IMR-90 (cell line): ENCODE data around the gene RUSC1. TPM values are rescaled to one million over a fixed set of nuclear protein-coding genes. Genes with fewer than 3 reads are reported as not detected.

ENCODE experiments used
- ATAC-seq: fragments of 200-7000 bp; cut with Tn5 transposase; 2 replicates; pipeline ENCODE4 v1.9.1; 2020; ENCODE audit warnings: low read depth, mild to moderate bottlenecking, moderate library complexity
- BruUV-seq: library from RNA; stranded (reverse); fragments of 400-500 nt; replicated peaks from 2 replicates; lab custom pipeline; 2021; lab: Mats Ljungman, UMichigan
- CTCF ChIA-PET: fragments of 300-600 bp; formaldehyde crosslinking; extraction: SDS; loops from one replicate; lab custom pipeline; 2021; ENCODE audit warnings: antibody characterized with exemption; lab: Yijun Ruan, JAX
- POLR2A ChIA-PET: fragments of 300-600 bp; sonication (Branson Sonifier 250); formaldehyde crosslinking; loops from one replicate; lab custom pipeline; 2022; ENCODE audit warnings: antibody characterized with exemption; ENCODE audit not compliant: unreplicated experiment; lab: Charles Lee
- DNase-seq: peaks from one replicate; pipeline ENCODE4 v3.0.0; 2013
- H2AFZ ChIP-seq: replicated peaks from 2 replicates; pipeline ENCODE3; 2013; ENCODE audit warnings: low read length, mild to moderate bottlenecking; ENCODE audit not compliant: poor library complexity
- H2AK5ac ChIP-seq: 2 replicates; pipeline ENCODE4 v1.6.1; 2013; ENCODE audit warnings: low read depth, low read length, inconsistent platforms
- H2AK9ac ChIP-seq: replicated peaks from 2 replicates; pipeline ENCODE3; 2013; ENCODE audit warnings: mild to moderate bottlenecking, low read depth, low read length, moderate library complexity; ENCODE audit not compliant: poor library complexity
- H2BK120ac ChIP-seq: 2 replicates; pipeline ENCODE4 v1.6.1; 2013; ENCODE audit warnings: low read depth, low read length, inconsistent platforms
- H2BK15ac ChIP-seq: 3 replicates; pipeline ENCODE4 v1.6.1; 2013; ENCODE audit warnings: low read depth, low read length, inconsistent platforms
- H2BK20ac ChIP-seq: 2 replicates; pipeline ENCODE4 v1.6.1; 2013; ENCODE audit warnings: low read depth, mild to moderate bottlenecking, inconsistent platforms, low read length, moderate library complexity
- H2BK5ac ChIP-seq: 2 replicates; pipeline ENCODE4 v1.6.1; 2013; ENCODE audit warnings: mild to moderate bottlenecking, low read depth, low read length, inconsistent platforms; ENCODE audit not compliant: poor library complexity, severe bottlenecking
- H3K14ac ChIP-seq: replicated peaks from 2 replicates; pipeline ENCODE4 v1.6.1; 2013; ENCODE audit warnings: low read depth, low read length, inconsistent platforms
- H3K18ac ChIP-seq: 2 replicates; pipeline ENCODE4 v1.6.1; 2013; ENCODE audit warnings: low read depth, low read length, control low read depth
- H3K23ac ChIP-seq: 2 replicates; pipeline ENCODE4 v1.6.1; 2013; ENCODE audit warnings: low read depth, low read length, inconsistent platforms
- H3K27ac ChIP-seq: 2 replicates; pipeline ENCODE4 v1.5.1; 2013; ENCODE audit warnings: mild to moderate bottlenecking, control low read depth, low read length; ENCODE audit not compliant: insufficient read depth
- H3K27me3 ChIP-seq: 2 replicates; pipeline ENCODE4 v1.6.1; 2013; ENCODE audit warnings: low read length; ENCODE audit not compliant: control insufficient read depth, insufficient read depth
- H3K36me3 ChIP-seq: 2 replicates; pipeline ENCODE4 v1.6.1; 2013; ENCODE audit warnings: low read length, mixed read lengths; ENCODE audit not compliant: control insufficient read depth, insufficient read depth
- H3K4ac ChIP-seq: 2 replicates; pipeline ENCODE4 v1.6.1; 2013; ENCODE audit warnings: low read depth, low read length, inconsistent platforms
- H3K4me1 ChIP-seq: 2 replicates; pipeline ENCODE4 v1.6.1; 2013; ENCODE audit warnings: low read length, mixed read lengths; ENCODE audit not compliant: control insufficient read depth, insufficient read depth
- H3K4me2 ChIP-seq: 2 replicates; pipeline ENCODE4 v1.6.1; 2013; ENCODE audit warnings: low read depth, mild to moderate bottlenecking, control low read depth, low read length, moderate library complexity
- H3K4me3 ChIP-seq: 2 replicates; pipeline ENCODE4 v1.5.1; 2013; ENCODE audit warnings: low read depth, mild to moderate bottlenecking, control low read depth, low read length, moderate library complexity; ENCODE audit not compliant: insufficient read depth
- H3K56ac ChIP-seq: 2 replicates; pipeline ENCODE4 v1.6.1; 2013; ENCODE audit warnings: low read length, inconsistent platforms; ENCODE audit not compliant: insufficient read depth; ENCODE audit errors: extremely low read depth
- H3K79me1 ChIP-seq, 2 experiments: 2 replicates each; pipeline ENCODE4 v1.6.1; 2013; ENCODE audit warnings: low read length in 2 of 2, inconsistent platforms in 1 of 2, low read depth in 1 of 2
- H3K9ac ChIP-seq: 2 replicates; pipeline ENCODE4 v1.6.1; 2013; ENCODE audit warnings: low read depth, low read length, control low read depth
- H3K9me1 ChIP-seq: 2 replicates; pipeline ENCODE4 v1.6.1; 2013; ENCODE audit warnings: low read length, inconsistent platforms; ENCODE audit not compliant: insufficient read depth
- H3K9me3 ChIP-seq: 2 replicates; pipeline ENCODE4 v1.6.1; 2013; ENCODE audit warnings: low read length; ENCODE audit not compliant: control insufficient read depth, insufficient read depth
- H4K20me1 ChIP-seq: 2 replicates; pipeline ENCODE4 v1.6.1; 2013; ENCODE audit warnings: low read length, inconsistent platforms; ENCODE audit not compliant: insufficient read depth
- H4K5ac ChIP-seq: 2 replicates; pipeline ENCODE4 v1.6.1; 2013; ENCODE audit warnings: mild to moderate bottlenecking, low read depth, low read length, control low read depth
- H4K8ac ChIP-seq, 2 experiments: 2 replicates each; pipeline ENCODE4 v1.6.1; 2013; ENCODE audit warnings: low read depth in 2 of 2, low read length in 2 of 2, control low read depth in 1 of 2, inconsistent platforms in 1 of 2
- H4K91ac ChIP-seq: 2 replicates; pipeline ENCODE4 v1.6.1; 2013; ENCODE audit warnings: low read depth, low read length, inconsistent platforms; ENCODE audit not compliant: insufficient read depth
- MXI1 ChIP-seq: IDR thresholded peaks from 2 replicates; pipeline ENCODE4 v1.6.1; 2012; ENCODE audit warnings: low read depth, mild to moderate bottlenecking, low read length, moderate library complexity, borderline replicate concordance
- NFE2L2 ChIP-seq: fragments of 150-350 bp; IDR thresholded peaks from 2 replicates; pipeline ENCODE4 v1.6.1; 2016; ENCODE audit warnings: low read depth, mild to moderate bottlenecking, low read length
- RCOR1 ChIP-seq: IDR thresholded peaks from 2 replicates; pipeline ENCODE4 v1.6.1; 2012; ENCODE audit warnings: mild to moderate bottlenecking, low read length, improper control_type of control experiment; ENCODE audit not compliant: insufficient replicate concordance
- RFX5 ChIP-seq: IDR thresholded peaks from 2 replicates; pipeline ENCODE4 v1.8.0; 2012; ENCODE audit warnings: low read depth, mild to moderate bottlenecking, low read length, moderate library complexity
- WGBS, 2 experiments: methylation state at CpG; one replicate each; pipeline versions ENCODE4 v1.1.5 to v1.1.7; 2013; ENCODE audit warnings: missing lambda C conversion rate in 2 of 2; ENCODE audit not compliant: insufficient read length in 1 of 2; ENCODE audit errors: extremely low coverage in 2 of 2; 5-methylcytosine and 5-hydroxymethylcytosine counted together
- dilution Hi-C: fragments of 300-500 bp; cut with HindIII; formaldehyde crosslinking; loops from one replicate; pipeline ENCODE4 v1.14.3; 2018; ENCODE audit warnings: low sequenced_read_pairs; ENCODE audit not compliant: unreplicated experiment
- in situ Hi-C: fragments of 300-500 bp; cut with MboI; formaldehyde crosslinking; loops from 3 replicates; pipeline ENCODE4 v1.14.3; 2019; ENCODE audit warnings: low sequenced_read_pairs, inconsistent platforms, mixed read lengths
- intact Hi-C: fragments of 100-400 bp; cut with micrococcal nuclease; formaldehyde crosslinking; loops from 2 replicates; pipeline ENCODE4 v1.10.0; 2022
- polyA plus RNA-seq, 3 experiments: library from polyadenylated mRNA; depleted of rRNA; stranded (reverse); fragments of >200 nt; gene quantifications; 2 replicates each; pipeline ENCODE4 v1.2.3, GENCODE V29; 2012; ENCODE audit warnings: low replicate concordance in 1 of 3
- total RNA-seq: library from RNA; depleted of rRNA; stranded (reverse); fragments of >200 nt; gene quantifications from 2 replicates; pipeline ENCODE4 v1.2.3, GENCODE V29; 2012
- TF ChIP-seq, protein P1 (sequence below): conservative IDR thresholded peaks from 2 replicates; pipeline ENCODE4 v1.5.1; 2012; ENCODE audit warnings: mild to moderate bottlenecking, low read depth, low read length, improper control_type of control experiment

Gene RUSC1
- total and polyA plus RNA-seq, 2 of the 4 experiments (the other 2 are of a cell fraction): 4.1 to 31.4 TPM

DNA sequence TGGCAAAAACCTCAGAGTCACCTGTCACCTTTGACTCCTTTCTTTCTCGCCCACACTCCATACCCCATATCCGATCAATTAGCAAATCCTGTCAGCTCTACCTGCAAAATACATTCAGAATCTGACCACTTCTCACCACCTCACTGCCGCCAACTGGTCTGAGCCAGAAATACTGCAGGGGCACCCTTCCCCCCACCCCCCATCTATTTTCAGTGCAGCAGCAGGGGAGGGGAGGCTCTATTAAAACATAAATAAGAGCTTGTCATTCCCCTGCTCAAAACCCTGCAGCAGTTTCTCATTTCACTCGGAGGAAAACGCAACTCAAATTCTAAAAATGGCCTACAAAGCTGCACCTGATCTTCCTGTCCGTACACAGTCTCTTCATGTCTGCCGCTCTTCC is 23.3 kb upstream of the RUSC1 start:
- H3K79me1 ChIP-seq: no peaks in the 10 kb centered on the region
- H2BK120ac ChIP-seq: no peak overlapping the region
- ChIA-PET CTCF (no interaction called here), POLR2A (no interaction called here)
- H3K56ac ChIP-seq: no peak overlapping the region
- H3K4me3 ChIP-seq: no peak overlapping the region
- in situ Hi-C loops: no loop called here
- H4K8ac ChIP-seq: no peak overlapping the region
- H2AK5ac ChIP-seq: no peak overlapping the region
- no peaks in the 10 kb centered on the region for H3K36me3 ChIP-seq
- no peak overlapping the region for H2BK20ac ChIP-seq
- peaks cover 53% of the 10 kb centered on the region for H3K27me3 ChIP-seq
- DNase-seq (no peak), ATAC-seq (no peak)
- H3K4me2 ChIP-seq: no peak overlapping the region
- H2BK5ac ChIP-seq: no peak overlapping the region
- intact Hi-C loops: no loop called here
- H3K9me3 ChIP-seq: peaks cover 2% of the 10 kb centered on the region; the same call in 1 of the 2 replicates
- no peak overlapping the region for H2BK15ac ChIP-seq
- no TSS peak for BruUV-seq
- no peak overlapping the region for H3K9ac ChIP-seq
- no peak overlapping the region for H3K4ac ChIP-seq
- H3K27ac ChIP-seq: no peak overlapping the region
- no peak overlapping the region for H2AFZ ChIP-seq
- no peak overlapping the region for H3K14ac ChIP-seq
- dilution Hi-C loops: no loop called here
- H3K18ac ChIP-seq: no peak overlapping the region
- 60% methylated on average over 4 of the region's 7 CpGs; no CpG with 5 or more reads in 1 of the 2 experiments for WGBS, 2 experiments
- no peaks in the 10 kb centered on the region for H4K20me1 ChIP-seq
- H4K5ac ChIP-seq: no peak overlapping the region
- no peaks in the 10 kb centered on the region for H3K4me1 ChIP-seq
- H3K9me1 ChIP-seq: no peaks in the 10 kb centered on the region
- TF ChIP-seq MXI1: no peak
- TF ChIP-seq RFX5: no peak
- no peak for TF ChIP-seq NFE2L2
- TF ChIP-seq, protein P1, sequence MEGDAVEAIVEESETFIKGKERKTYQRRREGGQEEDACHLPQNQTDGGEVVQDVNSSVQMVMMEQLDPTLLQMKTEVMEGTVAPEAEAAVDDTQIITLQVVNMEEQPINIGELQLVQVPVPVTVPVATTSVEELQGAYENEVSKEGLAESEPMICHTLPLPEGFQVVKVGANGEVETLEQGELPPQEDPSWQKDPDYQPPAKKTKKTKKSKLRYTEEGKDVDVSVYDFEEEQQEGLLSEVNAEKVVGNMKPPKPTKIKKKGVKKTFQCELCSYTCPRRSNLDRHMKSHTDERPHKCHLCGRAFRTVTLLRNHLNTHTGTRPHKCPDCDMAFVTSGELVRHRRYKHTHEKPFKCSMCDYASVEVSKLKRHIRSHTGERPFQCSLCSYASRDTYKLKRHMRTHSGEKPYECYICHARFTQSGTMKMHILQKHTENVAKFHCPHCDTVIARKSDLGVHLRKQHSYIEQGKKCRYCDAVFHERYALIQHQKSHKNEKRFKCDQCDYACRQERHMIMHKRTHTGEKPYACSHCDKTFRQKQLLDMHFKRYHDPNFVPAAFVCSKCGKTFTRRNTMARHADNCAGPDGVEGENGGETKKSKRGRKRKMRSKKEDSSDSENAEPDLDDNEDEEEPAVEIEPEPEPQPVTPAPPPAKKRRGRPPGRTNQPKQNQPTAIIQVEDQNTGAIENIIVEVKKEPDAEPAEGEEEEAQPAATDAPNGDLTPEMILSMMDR: no peak
- TF ChIP-seq RCOR1: no peak
- H2AK9ac ChIP-seq: no peak overlapping the region
- H4K91ac ChIP-seq: no peak overlapping the region
- H3K23ac ChIP-seq: no peak overlapping the region
